ENCODE data around the gene PYGO1.

PYGO1 gene, protein sequence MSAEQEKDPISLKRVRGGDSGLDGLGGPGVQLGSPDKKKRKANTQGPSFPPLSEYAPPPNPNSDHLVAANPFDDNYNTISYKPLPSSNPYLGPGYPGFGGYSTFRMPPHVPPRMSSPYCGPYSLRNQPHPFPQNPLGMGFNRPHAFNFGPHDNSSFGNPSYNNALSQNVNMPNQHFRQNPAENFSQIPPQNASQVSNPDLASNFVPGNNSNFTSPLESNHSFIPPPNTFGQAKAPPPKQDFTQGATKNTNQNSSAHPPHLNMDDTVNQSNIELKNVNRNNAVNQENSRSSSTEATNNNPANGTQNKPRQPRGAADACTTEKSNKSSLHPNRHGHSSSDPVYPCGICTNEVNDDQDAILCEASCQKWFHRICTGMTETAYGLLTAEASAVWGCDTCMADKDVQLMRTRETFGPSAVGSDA

DNA sequence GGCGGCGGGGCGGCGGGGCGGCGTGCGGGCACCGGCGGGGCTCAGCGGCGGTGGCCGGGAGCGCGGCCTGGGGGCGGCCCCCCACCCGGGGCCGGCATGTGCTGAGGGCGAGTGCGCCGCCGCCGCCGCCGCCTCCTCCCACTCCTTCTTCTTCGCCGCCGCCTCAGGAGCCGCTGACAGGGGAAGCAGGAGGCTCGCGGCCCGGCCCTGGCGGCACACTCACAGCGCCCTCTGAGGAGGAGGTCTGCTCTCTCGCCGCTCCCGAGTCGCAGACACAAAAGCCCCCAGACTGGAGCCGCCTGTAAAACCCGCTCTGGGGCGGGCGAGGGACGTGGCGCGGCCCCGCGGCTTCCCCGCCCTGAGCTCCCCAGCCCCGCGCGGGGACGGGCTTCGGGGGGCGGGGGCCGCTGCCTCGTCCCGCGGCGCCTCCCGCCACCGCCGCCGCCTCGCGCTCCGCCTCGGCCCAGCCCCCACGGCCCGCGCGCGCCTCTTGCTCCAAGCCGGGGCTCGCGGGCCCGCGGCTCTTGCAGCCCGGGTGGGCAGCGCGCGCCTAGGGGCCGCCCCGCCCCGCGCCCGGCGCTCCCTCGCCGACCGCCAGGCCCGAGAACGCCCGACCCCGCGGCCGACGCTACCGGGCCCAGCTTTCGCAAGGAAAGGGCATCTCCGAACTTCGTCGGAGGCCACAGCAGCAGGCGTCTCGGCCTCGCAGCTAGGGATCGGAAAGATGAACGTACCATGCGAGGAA lies at the start of gene PYGO1:
Gene PYGO1, minus strand, starts transcription at position 276 of the 745 bp plus-strand sequence. CDS start 462 bp downstream, outside the sequence.
- no peak for TF ChIP-seq CTCF (IDR thresholded peaks at IDR 0.05)
- DNase-seq (ENCODE audit: low spot score), result peak; percentile 77
- H3K27ac ChIP-seq, result peak within 1 kb of the TSS; percentile 79 to 92
- peak within 1 kb of the TSS; percentile 77 for H3K4me3 ChIP-seq

GRCh38 chr15:55637086-55637485 lies 48.9 kb upstream of the PYGO1 start:
- Histone ChIP-seq H3K4me3 (no peak overlapping the region), H3K27ac (no peak overlapping the region)
- no peak for DNase-seq (ENCODE audit: low spot score)
- TF ChIP-seq CTCF (IDR thresholded peaks at IDR 0.05), result no peak

DNA sequence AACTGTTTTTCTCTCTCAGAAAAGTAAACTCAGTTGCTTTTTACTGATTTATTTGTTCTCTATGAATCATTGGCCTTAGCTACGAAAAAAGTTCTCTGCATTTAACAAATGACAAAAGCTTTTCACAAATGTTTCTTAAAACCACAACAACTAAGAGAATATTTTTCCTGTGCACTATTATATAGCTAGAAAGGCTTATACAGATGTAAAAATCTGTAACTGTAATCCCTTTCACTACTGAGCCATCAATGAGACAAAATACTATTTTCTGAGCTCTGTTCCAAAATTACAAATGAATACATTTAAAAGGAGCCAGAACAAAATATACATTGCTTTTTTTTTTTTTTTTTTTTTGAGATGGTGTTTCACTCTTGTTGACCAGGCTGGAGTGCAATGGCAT lies 45.6 kb upstream of the PYGO1 start:
- no peak for DNase-seq (ENCODE audit: low spot score)
- Histone ChIP-seq H3K4me3 (no peak overlapping the region), H3K27ac (no peak overlapping the region)
- TF ChIP-seq CTCF (IDR thresholded peaks at IDR 0.05), result no peak

DNA sequence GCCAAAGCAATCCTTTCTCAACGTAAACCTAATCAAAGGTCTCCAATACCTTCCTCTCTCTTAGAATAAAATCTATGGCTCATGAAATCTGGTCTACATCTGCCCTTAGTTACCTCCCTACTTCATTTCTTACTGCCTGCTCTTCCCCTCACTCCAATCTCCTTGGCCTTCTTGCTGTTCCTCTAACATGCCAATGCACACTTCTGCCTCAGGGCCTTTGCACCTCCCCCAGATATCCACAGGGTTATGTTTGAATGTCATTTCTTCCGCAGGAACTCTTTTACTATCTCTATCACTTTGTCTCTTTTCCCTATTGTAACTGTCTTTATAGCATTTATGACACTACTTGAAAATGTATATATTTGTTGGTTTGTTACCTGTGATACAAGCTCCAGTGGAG lies 44.3 kb upstream of the PYGO1 start:
- no peak for DNase-seq (ENCODE audit: low spot score)
- no peak overlapping the region for H3K27ac ChIP-seq
- TF ChIP-seq CTCF (IDR thresholded peaks at IDR 0.05), result no peak
- no peak overlapping the region for H3K4me3 ChIP-seq

DNA sequence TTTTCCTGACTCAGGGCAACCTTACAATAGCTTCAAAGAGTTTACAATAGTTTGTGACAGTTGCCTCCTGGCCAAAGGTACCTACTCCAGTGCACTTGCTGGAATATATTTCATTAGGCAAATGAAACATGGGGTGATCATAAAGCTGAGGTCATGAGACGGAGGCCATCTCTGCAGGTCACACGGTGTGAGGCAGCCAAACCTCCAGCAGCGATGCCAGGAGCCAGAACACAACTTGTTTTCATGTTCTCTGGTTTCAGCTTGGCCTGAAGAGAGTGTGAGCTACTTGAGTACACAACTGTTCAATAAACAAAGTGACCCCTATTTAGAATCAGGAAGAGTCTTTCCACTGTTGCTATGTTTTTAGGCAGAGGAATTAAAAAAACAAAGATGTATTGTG lies 42.7 kb upstream of the PYGO1 start:
- H3K4me3 ChIP-seq, result no peak overlapping the region
- no peak overlapping the region for H3K27ac ChIP-seq
- DNase-seq (ENCODE audit: low spot score), result no peak
- no peak for TF ChIP-seq CTCF (IDR thresholded peaks at IDR 0.05)

DNA sequence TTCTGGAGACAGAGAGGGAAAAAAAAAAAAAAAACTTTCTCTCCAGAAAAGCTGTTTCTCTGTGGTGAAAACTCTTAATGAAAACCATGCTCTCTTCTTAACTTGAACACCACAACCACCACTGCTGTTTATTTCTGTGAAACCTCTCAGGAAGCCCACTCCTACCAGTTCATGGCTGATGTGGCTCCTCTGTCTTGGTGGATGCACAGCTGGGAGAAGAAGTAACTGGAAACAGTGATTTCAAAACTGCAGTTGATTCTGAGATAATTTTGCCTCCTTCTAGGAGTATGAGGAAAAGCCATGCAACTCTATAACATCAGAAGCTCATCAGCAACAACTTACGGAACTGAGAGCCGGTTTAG lies 40.2 kb upstream of the PYGO1 start:
- TF ChIP-seq CTCF (IDR thresholded peaks at IDR 0.05), result no peak
- no peak overlapping the region for H3K4me3 ChIP-seq
- no peak for DNase-seq (ENCODE audit: low spot score)
- H3K27ac ChIP-seq, result no peak overlapping the region
